Heart right ventricle (tissue), 16 donors: Measurements from ENCODE around the gene CDKN2AIP. TPM values are rescaled to one million over a fixed set of nuclear protein-coding genes. Genes with fewer than 3 reads are reported as not detected.
"Not testable (repeated sequence)": the region's sequence is repeated elsewhere in the genome, so short reads cannot be mapped to it uniquely, and the experiment has no call there.

Source experiments
- ATAC-seq, 8 donors: fragments of 200-7000 bp; cut with Tn5 transposase; one replicate each; pipeline ENCODE4 v1.9.1; 2020; ENCODE audit warnings: mild to moderate bottlenecking in 8 of 8, moderate library complexity in 8 of 8, moderate number of reproducible peaks in 1 of 8
- DNase-seq, 2 donors: peaks; one replicate each; pipeline ENCODE4 v3.0.0-alpha.2; 2020
- H3K27ac ChIP-seq, 10 donors: fragments of 200-600 bp; sonication (generic) in 2 of 10; one replicate each; pipeline versions ENCODE4 v1.5.0 to v1.8.0; 2020 to 2022; ENCODE audit warnings: mild to moderate bottlenecking in 3 of 10
- H3K27me3 ChIP-seq, 7 donors: fragments of 200-600 bp; one replicate each; pipeline ENCODE4 v1.8.0; 2021 to 2022; ENCODE audit warnings: mild to moderate bottlenecking in 2 of 7
- H3K36me3 ChIP-seq, 9 donors: fragments of 200-600 bp; sonication (generic) in 1 of 9; one replicate each; pipeline versions ENCODE4 v1.5.0 to v1.8.0; 2020 to 2022; ENCODE audit warnings: mild to moderate bottlenecking in 2 of 9
- H3K4me1 ChIP-seq, 9 donors: fragments of 200-600 bp; sonication (generic) in 1 of 9; one replicate each; pipeline versions ENCODE4 v1.5.0 to v1.8.0; 2020 to 2022; ENCODE audit warnings: mild to moderate bottlenecking in 4 of 9
- H3K4me3 ChIP-seq, 10 donors: fragments of 200-600 bp; sonication (generic) in 2 of 10; one replicate each; pipeline versions ENCODE4 v1.5.0 to v1.8.0; 2020 to 2022; ENCODE audit warnings: mild to moderate bottlenecking in 7 of 10, moderate library complexity in 2 of 10
- H3K9me3 ChIP-seq, 11 donors: fragments of 200-600 bp in 10 of 11; sonication (generic) in 2 of 11; one replicate each; pipeline versions ENCODE4 v1.5.0 to v1.8.0; 2013 to 2022; ENCODE audit warnings: mild to moderate bottlenecking in 2 of 11, control low read depth in 1 of 11, moderate library complexity in 1 of 11
- WGBS, 2 donors: extraction: QIAGEN DNeasy Blood & Tissue Kit; methylation state at CpG; one replicate each; pipeline ENCODE4 v1.1.7; 2013; ENCODE audit warnings: inconsistent platforms in 1 of 2; 5-methylcytosine and 5-hydroxymethylcytosine counted together
- intact Hi-C, 10 donors: fragments of 100-400 bp; cut with DNase I; formaldehyde crosslinking; loops; one replicate each; pipeline versions ENCODE4 v1.11.1 to v1.14.2; 2022
- polyA plus RNA-seq, 2 donors: library from polyadenylated mRNA; stranded (reverse); fragments of 200-250 nt; gene quantifications; one replicate each; pipeline ENCODE4 v1.2.3, GENCODE V29; 2013
- total RNA-seq, 10 donors: library from RNA; stranded (reverse); fragmentation: NEBNext Ultra II Directional in 3 of 10; extraction: Animal tissue kit (Norgen Biotek cat#: 25700) in 3 of 10; gene quantifications; one replicate each; pipeline versions ENCODE4 v1.2.1 to v1.2.4, GENCODE V29; 2021 to 2023
- TF ChIP-seq, protein P1 (sequence below), 9 donors: fragments of 200-600 bp; sonication (generic) in 2 of 9; IDR thresholded peaks; one replicate each; pipeline versions ENCODE4 v1.5.0 to v1.8.0; 2021 to 2022; ENCODE audit warnings: antibody characterized with exemption in 9 of 9, mild to moderate bottlenecking in 5 of 9, moderate library complexity in 1 of 9
- donor health status: Arrhythmogenic right ventricular cardiomyopathy.
- donor health status: ischemic (EF 13 %, LVEDD 7.1; RV severe dilation, severe dysfunction).
- donor health status: healthy with polysubstance abuse.
- donor health status: DM: no; HTN: yes; CAD: no.
- donor health status: DM: no; HTN: no; CAD: no.
- donor health status: ischemic (EF 25% LVEDD 6.9; RV normal size, moderate dysfunction).
- donor health status: ischemic (EF 25% LVEDD 5.7; RV mildly dilated, moderate dysfunction).
- donor health status: healthy.
- donor health status: DM: yes; HTN: yes; CAD: no.
- donor health status: Ischemic cardiomyopathy.
- donor health status: ischemic (EF 35%, LVEDD 5.7; RV mildly dilated, moderate dysfunction).
- donor health status: nonischemic (EF 11% LVEDD 7.7; RV severe dilation, severe dysfunction).
- donor health status: DM: yes; HTN: yes; CAD: no.
- donor health status: PGD.
- donor health status: ischemic (EF 29% LVEDD 5.4; RV normal size, mild dysfunction).
- donor health status: nonischemic (EF 23%, LVEDD 6.1; RV moderate dilation, normal function).

The CDKN2AIP gene
- total and polyA plus RNA-seq, 12 donors, result 5.6 to 12.7 (median 9.7) TPM

DNA sequence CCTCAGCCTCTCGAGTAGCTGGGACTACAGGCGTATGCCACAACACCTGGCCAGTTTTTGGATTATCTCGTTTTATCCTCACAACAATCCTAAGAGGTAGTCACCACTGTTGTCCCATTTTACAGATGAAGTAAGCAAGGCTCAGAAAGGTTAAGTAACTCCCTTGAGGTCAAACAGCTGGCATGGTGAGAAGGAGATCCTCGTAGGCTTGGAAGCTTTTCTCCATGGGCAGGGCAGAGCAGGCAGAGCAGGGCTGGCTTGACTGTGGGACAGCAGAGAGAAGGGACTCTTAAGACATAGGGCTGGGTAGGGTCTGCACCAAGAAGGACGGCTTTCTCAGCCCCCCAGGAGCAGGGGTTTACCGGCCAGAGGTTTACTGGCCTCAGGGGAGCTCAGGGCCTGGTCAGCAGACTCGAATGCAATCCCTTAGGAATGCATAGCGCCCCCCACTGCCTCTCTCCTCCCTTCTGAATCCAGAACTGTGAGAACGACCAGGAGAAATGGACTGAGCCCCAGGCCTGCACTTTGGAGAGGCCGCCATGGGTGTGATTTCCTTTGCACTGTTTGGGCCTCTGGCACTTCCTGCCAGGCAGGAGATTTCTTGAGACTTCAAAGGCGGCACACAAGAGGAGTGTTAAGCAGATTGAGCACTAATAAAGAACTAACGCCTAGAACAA is 14.0 kb upstream of the CDKN2AIP start:
- intact Hi-C loops, result no loop called here
- peaks cover 0 to 14% (median 5%) of the 10 kb centered on the region in 9 donors for H3K4me1 ChIP-seq
- no peaks in the 10 kb centered on the region for H3K9me3 ChIP-seq
- ATAC-seq (peak in 6 of 8 donors; percentile 38 to 79 (median 62)), DNase-seq (peak in 1 of 2 donors; percentile 10)
- H3K4me3 ChIP-seq, result no peak overlapping the region
- no peaks in the 10 kb centered on the region for H3K27me3 ChIP-seq
- TF ChIP-seq, protein P1, sequence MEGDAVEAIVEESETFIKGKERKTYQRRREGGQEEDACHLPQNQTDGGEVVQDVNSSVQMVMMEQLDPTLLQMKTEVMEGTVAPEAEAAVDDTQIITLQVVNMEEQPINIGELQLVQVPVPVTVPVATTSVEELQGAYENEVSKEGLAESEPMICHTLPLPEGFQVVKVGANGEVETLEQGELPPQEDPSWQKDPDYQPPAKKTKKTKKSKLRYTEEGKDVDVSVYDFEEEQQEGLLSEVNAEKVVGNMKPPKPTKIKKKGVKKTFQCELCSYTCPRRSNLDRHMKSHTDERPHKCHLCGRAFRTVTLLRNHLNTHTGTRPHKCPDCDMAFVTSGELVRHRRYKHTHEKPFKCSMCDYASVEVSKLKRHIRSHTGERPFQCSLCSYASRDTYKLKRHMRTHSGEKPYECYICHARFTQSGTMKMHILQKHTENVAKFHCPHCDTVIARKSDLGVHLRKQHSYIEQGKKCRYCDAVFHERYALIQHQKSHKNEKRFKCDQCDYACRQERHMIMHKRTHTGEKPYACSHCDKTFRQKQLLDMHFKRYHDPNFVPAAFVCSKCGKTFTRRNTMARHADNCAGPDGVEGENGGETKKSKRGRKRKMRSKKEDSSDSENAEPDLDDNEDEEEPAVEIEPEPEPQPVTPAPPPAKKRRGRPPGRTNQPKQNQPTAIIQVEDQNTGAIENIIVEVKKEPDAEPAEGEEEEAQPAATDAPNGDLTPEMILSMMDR (IDR thresholded peaks at IDR 0.05), result no peak
- WGBS, 2 donors, result 61 to 67% methylated on average over 12 of the region's 12 CpGs
- no peaks in the 10 kb centered on the region for H3K36me3 ChIP-seq
- H3K27ac ChIP-seq, result peak overlapping the region in 3 of 10 donors; percentile 36 to 67 (median 57)

DNA sequence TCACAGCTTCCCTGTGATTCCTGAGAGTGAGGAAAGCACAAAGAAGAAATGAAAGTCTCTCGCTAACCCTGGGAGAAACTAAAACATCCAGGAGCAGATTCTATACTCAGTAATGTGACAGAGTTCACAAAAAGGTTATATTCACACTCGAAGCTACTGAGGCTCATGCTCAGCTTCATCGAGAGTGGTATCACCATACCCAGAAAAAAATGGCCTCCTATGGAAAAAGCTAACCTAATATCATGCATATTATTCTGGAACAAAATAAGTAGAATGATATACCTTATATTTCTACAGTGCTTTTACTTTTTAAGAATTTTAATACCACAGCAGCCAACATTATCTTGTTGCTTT is 13.5 kb upstream of the CDKN2AIP start:
- H3K4me1 ChIP-seq, result peaks cover 0 to 14% (median 5%) of the 10 kb centered on the region in 9 donors
- no peak for ATAC-seq
- H3K27me3 ChIP-seq, result no peaks in the 10 kb centered on the region
- no peak overlapping the region for H3K4me3 ChIP-seq
- H3K27ac ChIP-seq, result peak overlapping the region in 3 of 10 donors; percentile 36 to 67 (median 57)
- H3K36me3 ChIP-seq, result no peaks in the 10 kb centered on the region
- DNase-seq, result no peak
- WGBS, 2 donors, result 37 to 54% methylated on average over 3 of the region's 3 CpGs
- no peaks in the 10 kb centered on the region for H3K9me3 ChIP-seq
- intact Hi-C loops, result no loop called here
- TF ChIP-seq, protein P1 (IDR thresholded peaks at IDR 0.05), result no peak

DNA sequence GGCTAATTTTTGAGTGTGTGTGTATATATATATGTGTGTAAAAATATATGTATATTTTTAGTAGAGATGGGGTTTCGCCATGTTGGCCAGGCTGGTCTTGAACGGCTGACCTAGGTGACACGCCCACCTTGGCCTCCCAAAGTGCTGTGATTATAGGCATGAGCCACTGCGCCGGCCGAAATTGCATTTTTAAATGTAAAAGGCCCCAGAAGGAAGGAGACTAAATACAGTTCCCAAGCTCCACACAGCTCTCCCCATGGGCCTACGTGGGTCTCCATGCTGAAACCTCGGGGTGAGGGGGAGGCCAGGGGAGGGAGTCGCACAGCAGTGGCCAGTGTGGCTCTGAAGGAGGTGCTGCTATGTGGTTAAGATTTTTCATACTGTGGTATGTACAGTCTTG is 12.8 kb upstream of the CDKN2AIP start:
- TF ChIP-seq, protein P1 (IDR thresholded peaks at IDR 0.05), result no peak
- Histone ChIP-seq H3K4me3 (no peak overlapping the region), H3K27ac (no peak overlapping the region), H3K9me3 (no peaks in the 10 kb centered on the region), H3K36me3 (no peaks in the 10 kb centered on the region), H3K27me3 (no peaks in the 10 kb centered on the region), H3K4me1 (peaks cover 0 to 14% (median 5%) of the 10 kb centered on the region in 9 donors)
- 90 to 95% methylated on average over 9 of the region's 9 CpGs for WGBS, 2 donors
- ATAC-seq, result no peak
- intact Hi-C loops, result no loop called here
- no peak for DNase-seq

DNA sequence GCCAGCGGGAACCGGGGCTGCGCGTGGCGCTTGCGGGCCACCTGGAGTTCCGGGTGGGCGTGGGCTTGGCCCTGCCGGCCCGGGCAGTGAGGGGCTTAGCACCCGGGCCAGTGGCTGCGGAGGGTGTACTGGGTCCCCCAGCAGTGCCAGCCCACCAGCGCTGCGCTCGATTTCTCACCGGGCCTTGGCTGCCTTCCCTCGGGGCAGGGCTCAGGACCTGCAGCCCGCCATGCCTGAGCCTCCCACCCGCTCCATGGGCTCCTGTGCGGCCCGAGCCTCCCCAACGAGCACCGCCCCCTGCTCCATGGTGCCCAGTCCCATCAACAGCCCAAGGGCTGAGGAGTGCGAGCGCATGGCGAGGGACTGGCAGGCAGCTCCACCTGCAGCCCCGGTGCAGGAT is 11.3 kb upstream of the CDKN2AIP start:
- H3K27me3 ChIP-seq, DNase-seq, H3K27ac ChIP-seq, H3K9me3 ChIP-seq, H3K4me3 ChIP-seq, intact Hi-C loops, ATAC-seq, H3K36me3 ChIP-seq: not testable (repeated sequence)
- 91 to 92% methylated on average over 23 to 27 of the region's 27 CpGs for WGBS, 2 donors
- peaks cover 0 to 14% (median 5%) of the 10 kb centered on the region in 9 donors for H3K4me1 ChIP-seq

DNA sequence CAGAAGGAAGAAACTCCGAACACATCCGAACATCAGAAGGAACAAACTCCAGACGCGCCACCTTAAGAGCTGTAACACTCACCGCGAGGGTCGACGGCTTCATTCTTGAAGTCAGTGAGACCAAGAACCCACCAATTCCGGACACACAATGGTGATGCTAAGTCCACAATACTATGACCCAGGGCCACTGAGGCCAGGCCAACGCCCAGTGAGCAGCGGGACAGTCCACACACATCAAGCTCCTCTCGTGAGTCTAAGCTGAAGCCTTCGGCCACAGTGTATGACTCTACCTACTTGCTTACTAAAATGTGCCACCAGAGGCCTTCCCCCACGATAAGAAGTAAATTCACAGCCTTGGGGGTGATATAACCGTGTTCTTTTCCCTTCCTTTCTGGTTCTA is 10.2 kb upstream of the CDKN2AIP start:
- no peak for ATAC-seq
- no peaks in the 10 kb centered on the region for H3K9me3 ChIP-seq
- TF ChIP-seq, protein P1 (IDR thresholded peaks at IDR 0.05), result no peak
- no peak overlapping the region for H3K4me3 ChIP-seq
- peaks cover 0 to 14% (median 5%) of the 10 kb centered on the region in 9 donors for H3K4me1 ChIP-seq
- H3K36me3 ChIP-seq, result no peaks in the 10 kb centered on the region
- H3K27ac ChIP-seq, result no peak overlapping the region
- DNase-seq, result no peak
- H3K27me3 ChIP-seq, result no peaks in the 10 kb centered on the region
- WGBS, 2 donors, result 91% methylated on average over 15 of the region's 15 CpGs
- intact Hi-C loops, result no loop called here
